ENCODE data around the gene LILRB1. TPM values are rescaled to one million over a fixed set of nuclear protein-coding genes. Genes with fewer than 3 reads are reported as not detected.
"Not testable (repeated sequence)": the region's sequence is repeated elsewhere in the genome, so short reads cannot be mapped to it uniquely, and the experiment has no call there.

Gene LILRB1
- total and polyA plus RNA-seq, 2 of the 13 experiments (the other 11 are each of a cell fraction or from before 2014, with no cell fraction given), result not detected

DNA sequence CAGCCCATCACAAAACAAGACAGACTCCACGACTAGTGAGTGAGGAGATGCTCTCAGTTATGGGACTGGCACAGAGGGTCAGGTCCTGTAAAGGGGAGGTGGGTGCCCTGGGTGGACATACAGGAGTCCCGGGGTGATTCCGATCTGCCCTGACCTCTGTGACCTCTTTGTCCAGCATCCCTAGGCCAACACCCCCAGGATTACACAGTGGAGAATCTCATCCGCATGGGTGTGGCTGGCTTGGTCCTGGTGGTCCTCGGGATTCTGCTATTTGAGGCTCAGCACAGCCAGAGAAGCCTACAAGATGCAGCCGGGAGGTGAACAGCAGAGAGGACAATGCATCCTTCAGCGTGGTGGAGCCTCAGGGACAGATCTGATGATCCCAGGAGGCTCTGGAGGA lies 43.3 kb upstream of the LILRB1 start (continued):
- TF ChIP-seq, protein P1, sequence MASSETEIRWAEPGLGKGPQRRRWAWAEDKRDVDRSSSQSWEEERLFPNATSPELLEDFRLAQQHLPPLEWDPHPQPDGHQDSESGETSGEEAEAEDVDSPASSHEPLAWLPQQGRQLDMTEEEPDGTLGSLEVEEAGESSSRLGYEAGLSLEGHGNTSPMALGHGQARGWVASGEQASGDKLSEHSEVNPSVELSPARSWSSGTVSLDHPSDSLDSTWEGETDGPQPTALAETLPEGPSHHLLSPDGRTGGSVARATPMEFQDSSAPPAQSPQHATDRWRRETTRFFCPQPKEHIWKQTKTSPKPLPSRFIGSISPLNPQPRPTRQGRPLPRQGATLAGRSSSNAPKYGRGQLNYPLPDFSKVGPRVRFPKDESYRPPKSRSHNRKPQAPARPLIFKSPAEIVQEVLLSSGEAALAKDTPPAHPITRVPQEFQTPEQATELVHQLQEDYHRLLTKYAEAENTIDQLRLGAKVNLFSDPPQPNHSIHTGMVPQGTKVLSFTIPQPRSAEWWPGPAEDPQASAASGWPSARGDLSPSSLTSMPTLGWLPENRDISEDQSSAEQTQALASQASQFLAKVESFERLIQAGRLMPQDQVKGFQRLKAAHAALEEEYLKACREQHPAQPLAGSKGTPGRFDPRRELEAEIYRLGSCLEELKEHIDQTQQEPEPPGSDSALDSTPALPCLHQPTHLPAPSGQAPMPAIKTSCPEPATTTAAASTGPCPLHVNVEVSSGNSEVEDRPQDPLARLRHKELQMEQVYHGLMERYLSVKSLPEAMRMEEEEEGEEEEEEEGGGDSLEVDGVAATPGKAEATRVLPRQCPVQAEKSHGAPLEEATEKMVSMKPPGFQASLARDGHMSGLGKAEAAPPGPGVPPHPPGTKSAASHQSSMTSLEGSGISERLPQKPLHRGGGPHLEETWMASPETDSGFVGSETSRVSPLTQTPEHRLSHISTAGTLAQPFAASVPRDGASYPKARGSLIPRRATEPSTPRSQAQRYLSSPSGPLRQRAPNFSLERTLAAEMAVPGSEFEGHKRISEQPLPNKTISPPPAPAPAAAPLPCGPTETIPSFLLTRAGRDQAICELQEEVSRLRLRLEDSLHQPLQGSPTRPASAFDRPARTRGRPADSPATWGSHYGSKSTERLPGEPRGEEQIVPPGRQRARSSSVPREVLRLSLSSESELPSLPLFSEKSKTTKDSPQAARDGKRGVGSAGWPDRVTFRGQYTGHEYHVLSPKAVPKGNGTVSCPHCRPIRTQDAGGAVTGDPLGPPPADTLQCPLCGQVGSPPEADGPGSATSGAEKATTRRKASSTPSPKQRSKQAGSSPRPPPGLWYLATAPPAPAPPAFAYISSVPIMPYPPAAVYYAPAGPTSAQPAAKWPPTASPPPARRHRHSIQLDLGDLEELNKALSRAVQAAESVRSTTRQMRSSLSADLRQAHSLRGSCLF (CRISPR knock-in tag; IDR thresholded peaks at IDR 0.05; ENCODE audit: borderline replicate concordance), result no peak

DNA sequence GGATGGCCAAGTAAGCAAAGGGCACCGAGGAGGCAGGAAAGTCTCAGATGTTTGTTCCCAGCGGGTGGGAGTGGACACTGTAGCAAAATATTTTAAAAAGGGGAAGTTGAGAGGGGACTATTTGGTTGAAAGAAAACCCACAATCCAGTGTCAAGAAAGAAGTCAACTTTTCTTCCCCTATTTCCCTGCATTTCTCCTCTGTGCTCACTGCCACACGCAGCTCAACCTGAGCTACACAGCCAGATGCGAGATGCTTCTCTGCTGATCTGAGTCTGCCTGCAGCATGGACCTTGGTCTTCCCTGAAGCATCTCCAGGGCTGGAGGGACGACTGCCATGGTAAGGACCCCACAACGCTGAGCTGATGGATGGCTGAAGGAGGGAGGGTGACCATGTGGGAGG lies 36.8 kb upstream of the LILRB1 start, which contains the start of gene LILRA1:
TSS of gene LILRA1 (plus strand) at position 188 of the 400 bp plus-strand sequence. CDS start 613 bp downstream, outside the sequence.
- FAIRE-seq; H3K4me1 ChIP-seq (ENCODE audit: insufficient read depth, low read length); H3K9me3 ChIP-seq (ENCODE audit: low read length); intact Hi-C loops (cut with micrococcal nuclease; ENCODE audit: unreplicated experiment); POLR2A ChIA-PET; H3K4me3 ChIP-seq (replicated peaks in 1 of 3; ENCODE audit: insufficient read depth in 1 of 3, low read depth in 2 of 3, low read length in 3 of 3); H4K20me1 ChIP-seq (ENCODE audit: insufficient read depth, low read length); in situ Hi-C loops (cut with HindIII; ENCODE audit: extremely low pct_ligation_motif_present, low pct_unique_long_range_greater_than_20kb); H3K27ac ChIP-seq (ENCODE audit: extremely low read length, insufficient read depth, low read length); H3K79me2 ChIP-seq (ENCODE audit: insufficient read depth, low read length); BruUV-seq (replicated peaks); H3K4me2 ChIP-seq (ENCODE audit: low read depth, low read length); H3K36me3 ChIP-seq (replicated peaks in 1 of 2; ENCODE audit: control insufficient read depth in 1 of 2, insufficient read depth in 2 of 2, low read length in 2 of 2); H3K9ac ChIP-seq (ENCODE audit: insufficient read depth, low read depth, low read length); DNase-seq (ENCODE audit: low spot score); H2AFZ ChIP-seq (ENCODE audit: low read length); ATAC-seq; CTCF ChIA-PET (ENCODE audit: low intra/inter-chr PET ratio, low total read pairs): not testable (repeated sequence)
- 9% methylated on average over 5 of the region's 6 CpGs for WGBS (ENCODE audit: low lambda C conversion rate)
- peaks cover 5 to 18% of the 10 kb centered on the region in 2 experiments; a peak in 4 of 5 replicates for H3K27me3 ChIP-seq (ENCODE audit: control insufficient read depth in 1 of 2, insufficient read depth in 2 of 2, low read length in 2 of 2)

DNA sequence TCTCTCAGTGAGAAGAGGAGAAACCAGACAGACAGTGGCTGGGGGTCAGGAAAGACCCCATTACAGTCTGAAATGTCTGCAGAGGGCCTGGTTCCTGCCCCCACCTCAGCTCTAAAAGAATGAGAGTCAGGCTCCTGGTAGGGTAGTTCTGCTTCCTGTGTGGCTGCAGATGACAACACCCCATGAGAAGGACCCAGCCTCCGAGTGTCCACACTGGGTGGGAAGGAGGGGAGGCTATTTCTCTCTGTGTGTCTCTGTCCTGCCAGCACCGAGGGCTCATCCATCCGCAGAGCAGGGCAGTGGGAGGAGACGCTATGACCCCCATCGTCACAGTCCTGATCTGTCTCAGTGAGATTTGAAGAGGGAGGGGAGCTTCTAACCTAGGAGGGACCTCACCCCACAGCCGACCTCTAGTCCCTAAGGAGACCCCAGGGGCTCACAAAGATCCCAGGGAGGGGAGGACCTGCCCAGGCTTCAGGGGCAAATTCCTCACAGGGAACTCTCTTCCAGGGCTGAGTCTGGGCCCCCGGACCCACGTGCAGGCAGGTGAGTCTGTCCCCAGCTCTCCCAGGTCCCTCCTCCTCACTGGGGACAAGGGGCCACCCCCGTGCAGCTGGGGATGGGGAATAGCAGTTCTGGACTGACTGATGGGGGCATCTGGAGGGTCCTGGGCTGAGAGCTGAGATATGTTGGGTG lies 36.2 kb upstream of the LILRB1 start:
- BruUV-seq (replicated peaks); intact Hi-C loops (cut with micrococcal nuclease; ENCODE audit: unreplicated experiment); POLR2A ChIA-PET: not testable (repeated sequence)

More for the DNA sequence above, 36.2 kb upstream of the LILRB1 start:
- H3K36me3 ChIP-seq (replicated peaks in 1 of 2; ENCODE audit: control insufficient read depth in 1 of 2, insufficient read depth in 2 of 2, low read length in 2 of 2); H3K4me3 ChIP-seq (replicated peaks in 1 of 3; ENCODE audit: insufficient read depth in 1 of 3, low read depth in 2 of 3, low read length in 3 of 3); H3K9me3 ChIP-seq (ENCODE audit: low read length); H3K4me2 ChIP-seq (ENCODE audit: low read depth, low read length); DNase-seq (ENCODE audit: low spot score); ATAC-seq; in situ Hi-C loops (cut with HindIII; ENCODE audit: extremely low pct_ligation_motif_present, low pct_unique_long_range_greater_than_20kb); H3K4me1 ChIP-seq (ENCODE audit: insufficient read depth, low read length); H2AFZ ChIP-seq (ENCODE audit: low read length); H3K9ac ChIP-seq (ENCODE audit: insufficient read depth, low read depth, low read length); FAIRE-seq; H3K27ac ChIP-seq (ENCODE audit: extremely low read length, insufficient read depth, low read length); H4K20me1 ChIP-seq (ENCODE audit: insufficient read depth, low read length); CTCF ChIA-PET (ENCODE audit: low intra/inter-chr PET ratio, low total read pairs); H3K79me2 ChIP-seq (ENCODE audit: insufficient read depth, low read length): not testable (repeated sequence)
- peaks cover 5 to 18% of the 10 kb centered on the region in 2 experiments; a peak in 4 of 5 replicates for H3K27me3 ChIP-seq (ENCODE audit: control insufficient read depth in 1 of 2, insufficient read depth in 2 of 2, low read length in 2 of 2)
- no CpG with 5 or more reads among the region's 9 CpGs for WGBS (ENCODE audit: low lambda C conversion rate)

All from HepG2 (cell line).